ACC112 (cell line): Measurements from ENCODE around the gene TKT.

Experiments
- H2AFZ ChIP-seq: fragments of 200-600 bp; sonication (generic); one replicate; pipeline ENCODE4 v1.6.0; 2017; ENCODE audit warnings: antibody characterized with exemption, low read length; ENCODE audit not compliant: unreplicated experiment
- H3K27ac ChIP-seq: fragments of 200-600 bp; sonication (generic); 2 replicates; pipeline ENCODE4 v1.5.1; 2014; ENCODE audit warnings: low read depth, mild to moderate bottlenecking, antibody characterized with exemption, low read length, moderate library complexity
- H3K27me3 ChIP-seq: fragments of 200-600 bp; sonication (generic); 2 replicates; pipeline ENCODE4 v1.6.1; 2014; ENCODE audit warnings: mild to moderate bottlenecking, antibody characterized with exemption, low read length, moderate library complexity, mixed read lengths; ENCODE audit not compliant: insufficient read depth
- H3K36me3 ChIP-seq: fragments of 200-600 bp; sonication (generic); 2 replicates; pipeline ENCODE4 v1.6.1; 2016; ENCODE audit warnings: mild to moderate bottlenecking, antibody characterized with exemption, low read length, moderate library complexity, mixed read lengths; ENCODE audit not compliant: insufficient read depth
- H3K4me1 ChIP-seq: fragments of 200-600 bp; sonication (generic); one replicate; pipeline ENCODE4 v1.6.1; 2016; ENCODE audit warnings: low read length, mixed read lengths; ENCODE audit not compliant: insufficient read depth, unreplicated experiment, control insufficient read depth
- H3K4me3 ChIP-seq: fragments of 200-600 bp; sonication (generic); 2 replicates; pipeline ENCODE4 v1.5.1; 2014; ENCODE audit warnings: mild to moderate bottlenecking, low read depth, low read length
- H3K79me2 ChIP-seq: fragments of 200-600 bp; sonication (generic); one replicate; pipeline ENCODE4 v1.6.0; 2016; ENCODE audit warnings: low read length; ENCODE audit not compliant: control insufficient read depth, unreplicated experiment, insufficient read depth

TKT gene

DNA sequence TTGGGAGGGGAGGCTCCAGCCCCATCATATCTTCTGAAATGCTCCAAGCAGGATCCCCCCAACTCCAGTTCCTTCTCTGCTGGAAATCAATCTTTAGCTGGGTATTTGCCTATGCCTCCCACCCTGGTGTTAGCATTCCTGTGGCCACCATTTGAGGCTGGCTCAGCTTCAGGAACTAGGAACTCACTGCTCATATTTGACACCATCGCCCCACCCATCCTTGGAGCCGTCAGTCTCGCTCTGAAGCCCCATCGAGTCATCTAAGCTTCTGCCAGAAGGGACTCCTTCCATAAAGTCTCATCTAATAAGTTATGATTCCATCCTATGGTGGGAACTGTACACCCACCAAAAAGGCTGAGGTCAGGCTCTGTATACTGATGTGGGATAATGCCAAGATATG is 68.4 kb downstream of the TKT start:
- H3K27me3 ChIP-seq, result no peaks in the 10 kb centered on the region
- H3K4me3 ChIP-seq, result no peak overlapping the region
- H3K4me1 ChIP-seq, result no peaks in the 10 kb centered on the region
- no peak overlapping the region for H2AFZ ChIP-seq
- no peak overlapping the region for H3K27ac ChIP-seq
- no peaks in the 10 kb centered on the region for H3K79me2 ChIP-seq
- no peaks in the 10 kb centered on the region for H3K36me3 ChIP-seq

DNA sequence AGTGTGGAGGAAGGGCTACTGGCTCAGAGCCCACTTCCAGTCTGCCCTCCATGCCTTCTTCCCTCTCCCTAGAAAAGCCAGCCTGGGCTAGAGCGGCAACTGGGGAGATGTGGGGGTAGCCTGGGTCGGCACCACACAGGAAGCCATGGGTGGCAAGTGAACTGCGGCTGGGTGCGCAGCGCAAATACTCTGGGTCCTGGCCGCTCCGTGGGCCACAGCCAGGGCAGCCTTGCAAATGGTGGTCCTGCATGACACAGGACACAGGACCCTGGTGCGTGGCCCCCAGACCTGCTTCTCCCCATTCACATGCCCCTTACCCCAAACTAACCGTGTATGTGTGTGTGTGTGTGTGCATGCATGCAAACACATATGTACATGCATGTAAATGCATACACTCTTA is 69.1 kb downstream of the TKT start:
- Histone ChIP-seq H3K4me1 (no peaks in the 10 kb centered on the region), H3K4me3 (no peak overlapping the region), H3K36me3 (no peaks in the 10 kb centered on the region), H2AFZ (no peak overlapping the region), H3K79me2 (no peaks in the 10 kb centered on the region), H3K27me3 (no peaks in the 10 kb centered on the region), H3K27ac (no peak overlapping the region)

DNA sequence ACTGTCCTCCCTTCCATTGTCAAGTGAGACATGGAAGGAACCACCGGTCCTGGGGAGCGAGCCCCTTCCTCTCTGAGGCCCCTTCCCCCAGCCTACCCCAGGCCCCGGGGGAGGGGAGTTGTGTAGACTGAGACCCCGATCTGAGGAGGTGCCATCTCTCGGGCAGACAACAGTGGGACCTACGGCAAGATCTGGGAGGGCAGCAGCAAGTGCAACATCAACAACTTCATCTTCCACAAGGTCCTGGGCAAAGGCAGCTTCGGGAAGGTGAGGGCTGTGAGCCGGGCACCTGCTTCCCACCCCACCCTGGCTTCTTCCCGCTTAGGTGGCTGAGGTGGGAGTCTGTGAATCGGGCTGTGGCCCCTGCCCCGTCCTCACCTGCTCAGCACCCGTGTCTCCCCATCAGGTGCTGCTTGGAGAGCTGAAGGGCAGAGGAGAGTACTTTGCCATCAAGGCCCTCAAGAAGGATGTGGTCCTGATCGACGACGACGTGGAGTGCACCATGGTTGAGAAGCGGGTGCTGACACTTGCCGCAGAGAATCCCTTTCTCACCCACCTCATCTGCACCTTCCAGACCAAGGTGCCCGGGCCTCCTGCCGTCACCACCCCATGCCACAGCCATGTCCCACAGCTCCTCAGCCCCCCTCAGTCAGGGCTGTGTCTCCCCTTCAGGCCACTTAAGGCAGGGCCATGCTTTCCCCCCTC is 69.9 kb downstream of the TKT start:
- Histone ChIP-seq H3K27me3 (no peaks in the 10 kb centered on the region), H2AFZ (no peak overlapping the region), H3K4me3 (no peak overlapping the region), H3K36me3 (no peaks in the 10 kb centered on the region), H3K27ac (no peak overlapping the region), H3K79me2 (no peaks in the 10 kb centered on the region), H3K4me1 (no peaks in the 10 kb centered on the region)

DNA sequence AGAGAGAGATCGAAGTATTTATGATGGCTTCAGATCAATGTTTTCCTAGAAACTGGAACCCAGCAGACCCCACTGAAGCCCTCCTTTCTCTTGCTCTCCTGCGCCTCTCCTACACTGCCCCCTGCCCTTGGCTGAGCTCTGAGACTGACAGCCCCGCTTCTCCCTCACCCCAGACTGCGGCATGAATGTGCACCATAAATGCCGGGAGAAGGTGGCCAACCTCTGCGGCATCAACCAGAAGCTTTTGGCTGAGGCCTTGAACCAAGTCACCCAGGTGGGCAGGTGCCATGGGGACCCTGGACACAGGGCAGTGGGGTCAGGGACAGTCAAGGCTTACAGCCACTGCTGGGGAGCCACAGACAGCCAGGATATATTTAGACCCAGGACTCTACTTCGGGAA is 71.1 kb downstream of the TKT start:
- Histone ChIP-seq H3K79me2 (no peaks in the 10 kb centered on the region), H3K4me1 (no peaks in the 10 kb centered on the region), H3K27me3 (no peaks in the 10 kb centered on the region), H3K27ac (no peak overlapping the region), H3K36me3 (no peaks in the 10 kb centered on the region), H3K4me3 (no peak overlapping the region), H2AFZ (no peak overlapping the region)

DNA sequence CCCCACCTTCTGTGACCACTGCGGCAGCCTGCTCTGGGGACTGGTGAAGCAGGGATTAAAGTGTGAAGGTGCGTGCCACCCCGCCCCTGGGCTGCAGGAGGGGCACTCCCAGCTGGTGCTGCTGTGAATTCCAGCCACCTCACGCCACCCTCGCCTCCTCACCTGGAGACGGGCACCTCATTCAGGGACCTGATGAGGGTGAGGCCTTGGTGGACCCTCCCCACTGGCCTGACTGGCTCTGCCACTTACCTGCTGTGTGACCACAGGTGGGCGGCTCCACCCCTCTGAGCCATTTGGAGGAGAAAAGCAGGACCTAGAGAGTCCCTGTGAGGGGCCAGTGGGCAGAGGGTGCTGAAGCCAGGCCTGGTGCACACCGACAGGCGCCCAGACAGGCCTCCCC is 72.3 kb downstream of the TKT start:
- no peaks in the 10 kb centered on the region for H3K27me3 ChIP-seq
- no peaks in the 10 kb centered on the region for H3K4me1 ChIP-seq
- no peaks in the 10 kb centered on the region for H3K79me2 ChIP-seq
- no peak overlapping the region for H3K27ac ChIP-seq
- H2AFZ ChIP-seq, result no peak overlapping the region
- no peaks in the 10 kb centered on the region for H3K36me3 ChIP-seq
- no peak overlapping the region for H3K4me3 ChIP-seq

DNA sequence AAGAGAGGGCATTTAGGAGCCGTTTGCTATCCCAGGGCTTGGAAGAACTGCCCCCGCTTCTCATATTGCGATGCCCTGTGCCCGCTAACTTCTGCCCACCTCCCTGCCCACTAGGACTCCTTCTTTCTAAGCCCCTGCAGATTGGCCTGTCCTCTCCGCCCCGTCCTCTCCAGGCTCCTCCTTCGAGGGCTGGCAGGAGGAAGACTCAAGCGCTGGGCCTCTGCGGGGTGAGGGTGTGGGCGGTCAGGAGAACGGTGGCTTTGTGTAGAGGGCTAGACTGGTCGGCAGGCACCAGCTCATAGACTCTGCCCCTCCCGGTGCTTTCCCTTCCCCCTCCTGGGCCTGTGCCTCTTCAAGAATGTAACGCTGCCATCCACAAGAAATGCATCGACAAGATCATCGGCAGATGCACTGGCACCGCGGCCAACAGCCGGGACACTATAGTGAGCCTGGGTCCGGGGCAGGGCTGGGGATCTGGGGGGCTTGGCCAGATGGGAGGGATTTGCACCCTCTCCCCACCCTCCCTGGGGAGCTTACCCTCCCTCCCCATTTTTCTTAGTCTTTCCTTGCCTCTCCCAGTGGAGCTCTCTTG is 73.0 kb downstream of the TKT start:
- no peak overlapping the region for H3K27ac ChIP-seq
- no peak overlapping the region for H2AFZ ChIP-seq
- H3K27me3 ChIP-seq, result no peaks in the 10 kb centered on the region
- H3K36me3 ChIP-seq, result no peaks in the 10 kb centered on the region
- H3K4me3 ChIP-seq, result no peak overlapping the region
- H3K79me2 ChIP-seq, result no peaks in the 10 kb centered on the region
- H3K4me1 ChIP-seq, result no peaks in the 10 kb centered on the region

DNA sequence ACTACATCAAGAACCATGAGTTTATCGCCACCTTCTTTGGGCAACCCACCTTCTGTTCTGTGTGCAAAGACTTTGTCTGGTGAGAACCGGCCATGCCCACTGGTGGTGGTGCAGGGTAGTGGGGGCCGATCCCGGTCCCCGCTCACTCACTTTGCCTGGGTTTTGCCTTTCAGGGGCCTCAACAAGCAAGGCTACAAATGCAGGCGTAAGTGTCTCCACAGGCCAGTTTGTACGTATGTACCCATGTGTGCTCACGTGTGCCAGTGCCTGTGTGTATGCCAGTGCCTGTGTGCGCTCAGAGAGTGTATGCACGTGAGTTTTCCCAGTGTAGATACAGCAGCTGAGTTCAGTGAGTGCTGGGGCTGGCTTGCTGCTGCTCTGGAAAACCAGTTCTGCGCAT is 74.3 kb downstream of the TKT start:
- Histone ChIP-seq H3K36me3 (no peaks in the 10 kb centered on the region), H3K4me3 (no peak overlapping the region), H3K27ac (no peak overlapping the region), H3K27me3 (no peaks in the 10 kb centered on the region), H3K4me1 (no peaks in the 10 kb centered on the region), H2AFZ (no peak overlapping the region), H3K79me2 (no peaks in the 10 kb centered on the region)

DNA sequence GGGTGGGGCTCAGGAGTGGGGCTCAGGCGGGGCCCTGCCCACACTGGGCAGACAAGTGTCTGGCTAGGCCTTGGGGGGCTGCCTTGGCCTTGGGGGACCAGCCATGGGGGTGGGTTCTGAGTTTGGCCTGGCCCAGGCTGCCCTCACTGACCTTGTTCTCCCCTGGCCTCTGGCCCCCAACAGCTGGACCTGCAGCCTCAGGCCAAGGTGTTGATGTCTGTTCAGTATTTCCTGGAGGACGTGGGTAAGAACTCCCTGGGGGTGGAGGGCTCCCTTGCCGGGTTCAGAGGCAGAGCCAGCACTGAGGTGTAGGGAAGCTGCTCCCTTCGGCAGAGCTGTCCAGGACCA is 74.8 kb downstream of the TKT start:
- Histone ChIP-seq H3K36me3 (no peaks in the 10 kb centered on the region), H3K4me3 (no peak overlapping the region), H3K4me1 (no peaks in the 10 kb centered on the region), H3K27ac (no peak overlapping the region), H2AFZ (no peak overlapping the region), H3K27me3 (no peaks in the 10 kb centered on the region), H3K79me2 (no peaks in the 10 kb centered on the region)

DNA sequence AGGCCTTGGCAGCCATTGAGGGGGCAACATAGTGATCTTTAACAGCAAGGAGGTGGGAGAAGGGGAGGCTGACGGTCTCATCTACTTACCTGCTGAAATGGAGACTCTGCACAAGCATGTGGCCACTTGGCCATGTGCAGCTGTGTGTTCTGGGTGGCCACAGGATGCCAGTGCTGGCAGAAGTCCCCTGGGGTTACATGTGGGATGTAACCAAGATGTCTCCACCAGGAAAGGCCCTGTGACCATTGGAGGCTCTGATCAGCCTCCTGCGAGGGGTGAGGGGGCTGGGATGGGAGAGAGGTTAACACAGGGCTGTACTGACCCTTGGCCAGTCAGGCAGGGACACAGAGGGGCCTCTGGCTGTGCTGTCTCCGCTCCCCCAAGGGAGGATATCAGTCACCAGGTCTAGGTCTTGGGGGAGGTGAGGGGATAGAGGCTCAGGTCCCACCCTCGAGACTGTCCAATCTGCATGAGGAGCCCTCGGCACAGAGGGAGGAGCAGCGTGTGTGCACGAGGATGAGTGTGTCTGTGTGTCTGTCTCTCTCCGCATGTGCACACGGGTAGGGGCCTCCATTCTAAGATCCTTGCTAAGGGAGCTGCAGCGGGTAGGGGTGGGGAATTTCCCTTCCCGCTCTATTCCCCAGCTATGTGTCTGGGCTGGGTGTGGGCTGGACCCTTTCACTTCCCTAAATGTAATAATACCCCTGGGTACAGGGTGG is 75.4 kb downstream of the TKT start:
- no peak overlapping the region for H2AFZ ChIP-seq
- H3K4me1 ChIP-seq, result no peaks in the 10 kb centered on the region
- H3K27me3 ChIP-seq, result no peaks in the 10 kb centered on the region
- no peaks in the 10 kb centered on the region for H3K36me3 ChIP-seq
- H3K27ac ChIP-seq, result no peak overlapping the region
- H3K4me3 ChIP-seq, result no peak overlapping the region
- no peaks in the 10 kb centered on the region for H3K79me2 ChIP-seq

DNA sequence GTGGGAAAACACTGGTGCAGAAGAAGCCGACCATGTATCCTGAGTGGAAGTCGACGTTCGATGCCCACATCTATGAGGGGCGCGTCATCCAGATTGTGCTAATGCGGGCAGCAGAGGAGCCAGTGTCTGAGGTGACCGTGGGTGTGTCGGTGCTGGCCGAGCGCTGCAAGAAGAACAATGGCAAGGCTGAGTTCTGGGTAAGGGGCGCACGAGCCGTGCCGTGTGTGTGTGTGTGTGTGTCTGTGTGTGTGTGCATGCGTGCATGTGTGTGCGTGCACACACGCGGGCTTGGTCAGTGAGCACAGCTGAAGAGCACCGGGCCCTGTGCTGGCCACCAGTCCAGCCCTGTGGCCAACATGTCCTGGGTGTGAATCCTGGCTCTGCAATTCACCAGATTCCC is 76.2 kb downstream of the TKT start:
- no peak overlapping the region for H3K4me3 ChIP-seq
- no peaks in the 10 kb centered on the region for H3K4me1 ChIP-seq
- H3K79me2 ChIP-seq, result no peaks in the 10 kb centered on the region
- H3K27me3 ChIP-seq, result no peaks in the 10 kb centered on the region
- H3K36me3 ChIP-seq, result no peaks in the 10 kb centered on the region
- no peak overlapping the region for H2AFZ ChIP-seq
- H3K27ac ChIP-seq, result no peak overlapping the region

DNA sequence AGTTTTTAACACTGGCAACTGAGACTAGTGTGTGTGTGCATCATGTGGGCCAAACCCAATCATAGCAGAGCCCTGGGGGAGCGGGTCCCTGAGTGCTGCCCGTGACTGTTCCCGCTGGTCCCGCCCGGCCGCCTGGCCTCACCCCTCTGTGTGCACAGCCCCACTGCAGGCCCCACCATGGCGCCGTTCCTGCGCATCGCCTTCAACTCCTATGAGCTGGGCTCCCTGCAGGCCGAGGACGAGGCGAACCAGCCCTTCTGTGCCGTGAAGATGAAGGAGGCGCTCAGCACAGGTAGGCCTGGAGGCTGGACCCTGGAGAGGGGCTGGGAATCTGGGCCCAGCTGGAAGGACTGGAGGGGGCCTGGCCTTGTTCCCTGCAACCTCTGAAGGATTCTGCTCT is 77.6 kb downstream of the TKT start:
- Histone ChIP-seq H3K27ac (no peak overlapping the region), H3K27me3 (no peaks in the 10 kb centered on the region), H3K4me1 (no peaks in the 10 kb centered on the region), H3K79me2 (peaks cover 2% of the 10 kb centered on the region), H3K36me3 (no peaks in the 10 kb centered on the region), H2AFZ (no peak overlapping the region), H3K4me3 (no peak overlapping the region)
